Breast epithelium (tissue), 3 donors: ENCODE results near the gene ABTB2.

Experiments used
- POLR2A ChIP-seq: fragments of 450-650 bp; IDR thresholded peaks from one replicate; pipeline ENCODE4 v1.6.1; 2016; ENCODE audit warnings: antibody characterized with exemption, mild to moderate bottlenecking, moderate library complexity
- TF ChIP-seq, protein P1 (sequence below), 3 donors: fragments of 450-650 bp; IDR thresholded peaks; one replicate each; pipeline ENCODE4 v1.5.1; 2016 to 2017; ENCODE audit warnings: antibody characterized with exemption in 3 of 3, mild to moderate bottlenecking in 3 of 3, moderate library complexity in 3 of 3

DNA sequence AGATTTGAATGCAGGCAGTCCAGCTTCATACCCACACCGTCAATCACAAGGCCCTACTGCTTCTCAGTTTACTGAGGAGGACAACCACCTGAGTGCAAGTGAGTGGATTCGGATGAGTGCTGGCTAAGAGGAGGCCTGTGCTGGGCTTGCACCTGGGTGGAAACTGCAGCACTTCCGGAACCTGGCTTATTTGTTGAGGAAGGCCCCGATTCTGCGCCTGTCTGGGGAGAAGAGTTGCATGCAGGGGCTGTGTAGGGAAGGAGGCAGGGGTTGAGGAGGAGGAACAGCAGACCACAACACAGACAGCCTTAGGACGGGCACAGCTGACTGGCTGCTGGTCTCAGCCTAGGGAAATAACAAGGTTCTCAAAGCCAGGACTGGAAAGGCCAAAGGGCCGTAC, 20.8 kb downstream of the ABTB2 start:
- no peak for TF ChIP-seq POLR2A
- TF ChIP-seq, protein P1, sequence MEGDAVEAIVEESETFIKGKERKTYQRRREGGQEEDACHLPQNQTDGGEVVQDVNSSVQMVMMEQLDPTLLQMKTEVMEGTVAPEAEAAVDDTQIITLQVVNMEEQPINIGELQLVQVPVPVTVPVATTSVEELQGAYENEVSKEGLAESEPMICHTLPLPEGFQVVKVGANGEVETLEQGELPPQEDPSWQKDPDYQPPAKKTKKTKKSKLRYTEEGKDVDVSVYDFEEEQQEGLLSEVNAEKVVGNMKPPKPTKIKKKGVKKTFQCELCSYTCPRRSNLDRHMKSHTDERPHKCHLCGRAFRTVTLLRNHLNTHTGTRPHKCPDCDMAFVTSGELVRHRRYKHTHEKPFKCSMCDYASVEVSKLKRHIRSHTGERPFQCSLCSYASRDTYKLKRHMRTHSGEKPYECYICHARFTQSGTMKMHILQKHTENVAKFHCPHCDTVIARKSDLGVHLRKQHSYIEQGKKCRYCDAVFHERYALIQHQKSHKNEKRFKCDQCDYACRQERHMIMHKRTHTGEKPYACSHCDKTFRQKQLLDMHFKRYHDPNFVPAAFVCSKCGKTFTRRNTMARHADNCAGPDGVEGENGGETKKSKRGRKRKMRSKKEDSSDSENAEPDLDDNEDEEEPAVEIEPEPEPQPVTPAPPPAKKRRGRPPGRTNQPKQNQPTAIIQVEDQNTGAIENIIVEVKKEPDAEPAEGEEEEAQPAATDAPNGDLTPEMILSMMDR (IDR thresholded peaks at IDR 0.05): no peak
